CD1c-positive myeloid dendritic cell (primary cell): ENCODE data around the gene DDX1.
"Not testable (repeated sequence)": the region's sequence is repeated elsewhere in the genome, so short reads cannot be mapped to it uniquely, and the experiment has no call there.

Experiments used
- DNase-seq: peaks from one replicate; pipeline ENCODE4 v3.0.0-alpha.2; 2016; ENCODE audit errors: extremely low spot score

The DDX1 gene

GRCh38 chr2:15591692-15592463, at the start of gene DDX1:
Gene DDX1 (plus strand): TSS chr2:15591868. CDS start chr2:15591934, 66 bp downstream.
- peak; percentile 89 for DNase-seq

- DNase-seq: not testable (repeated sequence)
These were observed 49.4 kb upstream of the DDX1 start for GRCh38 chr2:15542269-15542668.

- no peak for DNase-seq
These were observed 48.6 kb upstream of the DDX1 start for GRCh38 chr2:15543053-15543452.

GRCh38 chr2:15543541-15543940, 48.1 kb upstream of the DDX1 start:
- no peak for DNase-seq

- no peak for DNase-seq
These were observed 47.4 kb upstream of the DDX1 start for GRCh38 chr2:15544227-15544626.

- no peak for DNase-seq
These were observed 45.2 kb upstream of the DDX1 start for GRCh38 chr2:15546297-15547098.

- no peak for DNase-seq
These were observed 44.4 kb upstream of the DDX1 start for GRCh38 chr2:15547115-15547876.

- DNase-seq: no peak
These were observed 42.7 kb upstream of the DDX1 start for GRCh38 chr2:15548974-15549373.

- no peak for DNase-seq
These were observed 38.1 kb upstream of the DDX1 start for GRCh38 chr2:15553519-15553918.

- no peak for DNase-seq
These were observed 37.7 kb upstream of the DDX1 start for GRCh38 chr2:15553951-15554350.

- no peak for DNase-seq
These were observed 37.0 kb upstream of the DDX1 start for GRCh38 chr2:15554525-15555218.

- DNase-seq: no peak
These were observed 35.9 kb upstream of the DDX1 start for GRCh38 chr2:15555760-15556193.

GRCh38 chr2:15556311-15556930, 35.2 kb upstream of the DDX1 start:
- DNase-seq: no peak

- DNase-seq: no peak
These were observed 33.8 kb upstream of the DDX1 start for GRCh38 chr2:15557887-15558311.

GRCh38 chr2:15559379-15560139, 32.1 kb upstream of the DDX1 start:
- DNase-seq: no peak

- DNase-seq: peak; percentile 1
These were observed 31.3 kb upstream of the DDX1 start for GRCh38 chr2:15560140-15560987.

- peak; percentile 84 for DNase-seq
These were observed 30.6 kb upstream of the DDX1 start, which contains the start of gene NBAS for GRCh38 chr2:15560988-15561573. Gene NBAS (minus strand): TSS chr2:15561334. CDS start chr2:15561304, 30 bp downstream.

GRCh38 chr2:15561574-15562344, 29.9 kb upstream of the DDX1 start:
- no peak for DNase-seq
